ENCODE measurements around the gene DPYD.

DNA sequence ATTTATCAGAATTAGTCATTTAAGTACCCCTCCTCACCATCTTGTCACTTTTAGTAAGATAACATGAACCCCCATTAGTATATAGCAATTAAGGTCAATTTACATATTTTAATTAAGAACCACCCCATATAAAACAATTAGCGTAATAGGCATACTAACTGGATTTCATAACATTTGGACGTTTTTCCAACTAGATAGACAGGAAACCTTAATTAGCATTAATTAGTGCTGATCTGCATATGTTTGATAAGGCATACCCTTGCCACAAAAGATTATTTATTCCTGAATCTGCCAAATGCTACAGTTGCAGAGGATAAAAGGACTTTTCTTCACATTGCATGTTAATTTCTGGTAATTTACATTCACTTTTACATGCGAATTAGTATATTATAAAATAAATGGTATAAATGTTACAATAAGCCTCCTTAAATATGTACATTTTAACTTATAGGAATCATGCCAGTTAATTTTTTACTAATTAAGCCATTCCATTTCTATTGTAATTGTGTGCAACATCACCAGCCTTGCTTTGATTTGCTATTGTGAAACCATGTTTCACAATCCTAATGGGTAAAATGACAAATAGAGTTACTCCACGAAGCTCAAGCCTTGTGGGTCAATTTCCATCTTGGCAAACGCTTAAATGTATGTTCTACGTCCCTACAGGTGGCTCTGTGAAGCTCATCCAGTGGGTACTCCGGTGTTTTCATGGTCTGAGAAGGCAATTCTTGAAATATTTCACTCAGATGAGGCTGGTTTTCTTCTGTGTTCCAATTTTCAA lies 469.6 kb downstream of the DPYD start:
- no peak for TF ChIP-seq POLR2A (IDR thresholded peaks at IDR 0.05; ENCODE audit: low read depth, low read length)
- TF ChIP-seq POLR2AphosphoS5 (IDR thresholded peaks at IDR 0.05; ENCODE audit: low read depth, low read length), result no peak
- no peak for TF ChIP-seq SPI1 (IDR thresholded peaks at IDR 0.05; ENCODE audit: low read depth, low read length)
